ENCODE measurements around the gene CHCHD2.
"Not testable (repeated sequence)": the region's sequence is repeated elsewhere in the genome, so short reads cannot be mapped to it uniquely, and the experiment has no call there.

The CHCHD2 gene

GRCh38 chr7:56081626-56082340, 24.5 kb downstream of the CHCHD2 start:
- DNase-seq = no peak

GRCh38 chr7:56080726-56081435, 25.4 kb downstream of the CHCHD2 start:
- not testable (repeated sequence) for DNase-seq

DNA sequence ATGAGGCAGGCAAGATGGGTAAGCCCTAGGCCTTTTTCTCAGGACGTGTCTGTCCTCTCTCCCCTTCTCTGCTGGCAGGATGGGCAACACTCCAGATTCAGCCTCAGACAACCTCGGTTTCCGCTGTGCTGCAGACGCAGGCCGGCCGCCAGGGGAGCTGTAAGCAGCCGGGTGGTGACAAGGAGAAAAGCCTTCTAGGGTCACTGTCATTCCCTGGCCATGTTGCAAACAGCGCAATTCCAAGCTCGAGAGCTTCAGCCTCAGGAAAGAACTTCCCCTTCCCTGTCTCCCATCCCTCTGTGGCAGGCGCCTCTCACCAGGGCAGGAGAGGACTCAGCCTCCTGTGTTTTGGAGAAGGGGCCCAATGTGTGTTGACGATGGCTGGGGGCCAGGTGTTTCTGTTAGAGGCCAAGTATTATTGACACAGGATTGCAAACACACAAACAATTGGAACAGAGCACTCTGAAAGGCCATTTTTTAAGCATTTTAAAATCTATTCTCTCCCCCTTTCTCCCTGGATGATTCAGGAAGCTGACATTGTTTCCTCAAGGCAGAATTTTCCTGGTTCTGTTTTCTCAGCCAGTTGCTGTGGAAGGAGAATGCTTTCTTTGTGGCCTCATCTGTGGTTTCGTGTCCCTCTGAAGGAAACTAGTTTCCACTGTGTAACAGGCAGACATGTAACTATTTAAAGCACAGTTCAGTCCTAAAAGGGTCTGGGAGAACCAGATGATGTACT, 26.7 kb downstream of the CHCHD2 start:
- DNase-seq = no peak

- DNase-seq = no peak
Observed at GRCh38 chr7:56078196-56078595, 28.1 kb downstream of the CHCHD2 start.

DNA sequence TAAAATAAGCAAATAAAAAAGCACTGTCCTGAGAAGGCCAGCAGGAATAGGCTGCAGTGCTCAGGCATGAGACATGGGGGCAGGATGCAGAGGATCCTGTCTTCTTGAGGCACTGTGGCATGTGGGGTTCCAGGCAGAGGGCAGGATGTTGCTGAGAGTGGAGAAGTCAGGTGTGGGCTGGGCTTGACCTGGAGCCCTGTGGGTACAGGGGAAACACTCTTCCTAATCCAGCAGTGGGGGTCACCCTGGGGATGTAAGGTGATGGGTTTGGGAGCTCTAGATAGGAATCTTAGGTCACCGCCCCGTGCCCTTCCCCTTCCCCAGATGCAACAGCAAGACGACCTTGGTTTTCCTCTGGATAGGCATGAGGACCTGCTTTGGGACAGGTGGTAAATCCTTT, 28.6 kb downstream of the CHCHD2 start:
- DNase-seq = no peak

GRCh38 chr7:56074371-56074791, 31.9 kb downstream of the CHCHD2 start:
- peak; percentile 53 for DNase-seq

DNA sequence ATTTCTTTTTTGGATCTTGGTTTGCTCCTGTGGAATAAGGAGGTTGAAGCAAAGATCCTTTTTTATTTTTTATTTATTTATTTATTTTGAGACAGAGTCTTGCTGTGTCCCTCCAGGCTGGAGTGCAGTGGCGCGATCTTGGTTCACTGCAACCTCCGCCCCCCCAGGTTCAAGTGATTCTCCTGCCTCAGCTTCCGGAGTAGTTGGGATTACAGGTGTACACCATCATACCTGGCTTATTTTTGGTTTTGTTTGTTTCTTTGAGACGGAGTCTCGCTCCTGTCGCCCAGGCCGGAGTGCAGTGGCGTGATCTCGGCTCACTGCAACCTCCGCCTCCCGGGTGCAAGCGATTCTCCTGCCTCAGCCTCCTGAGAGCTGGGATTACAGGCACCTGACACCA, 39.9 kb downstream of the CHCHD2 start:
- DNase-seq = not testable (repeated sequence)

DNA sequence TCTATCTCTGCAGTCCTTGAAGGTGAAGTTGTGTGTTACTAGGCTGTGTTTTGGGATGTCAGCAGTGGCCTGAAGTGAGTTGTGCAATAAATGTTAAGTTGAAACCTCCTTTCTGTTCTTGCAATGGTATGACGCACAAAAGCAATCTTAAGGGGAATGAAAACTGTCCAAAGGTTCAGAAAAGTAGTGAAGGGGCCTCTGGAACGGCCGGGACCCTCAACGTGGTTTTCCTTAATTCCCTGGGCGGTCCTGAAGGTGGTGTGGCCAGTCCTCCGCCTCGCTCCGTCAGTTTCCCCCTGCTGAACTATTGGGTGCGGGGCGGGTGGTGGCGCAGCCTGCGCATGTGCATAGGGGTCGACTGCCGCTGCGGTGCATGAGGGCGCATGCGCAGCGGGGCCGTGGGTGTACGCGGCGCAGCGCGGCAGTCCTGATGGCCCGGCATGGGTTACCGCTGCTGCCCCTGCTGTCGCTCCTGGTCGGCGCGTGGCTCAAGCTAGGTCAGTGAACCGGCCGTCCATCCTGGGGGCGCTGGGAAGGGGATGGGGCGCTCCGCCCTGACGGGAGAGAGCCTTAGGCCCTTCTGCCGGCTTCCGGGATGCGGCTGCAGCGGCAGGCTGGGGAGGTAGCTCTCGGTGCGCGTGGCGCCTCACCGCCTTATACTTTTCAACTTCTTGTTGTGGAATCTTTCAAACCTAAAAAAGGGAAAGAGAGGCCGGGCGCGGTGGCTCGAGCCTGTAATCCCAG, 42.2 kb downstream of the CHCHD2 start, which contains the start of gene SUMF2:
Gene SUMF2 (plus strand): TSS at position 405 of the 744 bp plus-strand sequence. CDS start 26 bp downstream, at position 431.
- peak; percentile 86 for DNase-seq

DNA sequence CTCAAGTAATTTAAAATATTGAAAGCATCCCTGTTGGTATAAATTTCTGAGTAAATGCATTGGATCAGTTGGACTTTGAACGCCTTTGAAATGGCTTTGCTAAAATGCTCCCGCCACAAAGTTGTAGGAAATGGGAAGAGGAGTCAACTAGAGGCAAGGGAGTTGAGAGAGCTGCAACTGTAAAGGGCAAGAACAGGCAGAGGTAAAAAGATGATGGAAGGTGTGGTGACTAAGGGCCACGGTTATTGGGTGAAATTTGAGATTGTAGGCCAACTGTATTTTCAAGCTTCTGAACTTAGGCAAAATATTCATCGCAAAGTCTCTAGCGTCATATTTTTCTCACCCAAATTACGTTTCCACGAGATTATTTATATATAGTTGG, 42.8 kb downstream of the CHCHD2 start:
- DNase-seq = no peak

DNA sequence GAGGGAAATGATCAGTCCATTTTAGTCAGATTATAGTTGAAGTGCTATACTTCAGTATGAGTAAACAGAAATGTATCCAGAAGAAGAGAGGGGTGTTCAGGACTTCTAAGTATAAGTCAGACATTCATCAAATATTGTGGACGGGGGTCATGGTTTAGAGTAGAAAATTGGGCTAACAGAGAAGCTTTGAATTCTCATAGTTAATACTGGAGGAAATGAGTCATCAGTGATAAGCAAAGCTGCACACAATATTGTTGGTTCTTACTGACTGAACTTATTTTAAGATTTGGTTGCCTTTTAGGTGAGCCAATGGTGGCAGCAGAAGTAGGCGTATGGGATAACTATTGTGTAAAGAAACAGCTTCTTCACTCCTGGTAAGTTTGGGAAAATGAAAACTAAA, 43.9 kb downstream of the CHCHD2 start:
- no peak for DNase-seq

GRCh38 chr7:56053993-56054392, 52.3 kb downstream of the CHCHD2 start:
- DNase-seq = no peak

GRCh38 chr7:56053379-56053778, 52.9 kb downstream of the CHCHD2 start:
- DNase-seq = no peak

All from activated T-cell treated with anti-CD3 and anti-CD28 coated beads for 4 hours (primary cell).